LNCaP clone FGC (cell line): Measurements from ENCODE around the gene MEGF6.

Source experiments
- DNase-seq: peaks from one replicate; pipeline ENCODE4 v3.0.0-alpha.2; 2011; ENCODE audit warnings: low read depth
- H3K4me3 ChIP-seq: 2 replicates; pipeline ENCODE4 v1.5.1; 2011; ENCODE audit warnings: mild to moderate bottlenecking, low read depth, low read length, control low read depth
- TF ChIP-seq, protein P1 (sequence below): IDR thresholded peaks from 2 replicates; pipeline ENCODE4 v1.5.1; 2012; ENCODE audit warnings: mild to moderate bottlenecking; ENCODE audit not compliant: control insufficient read depth, insufficient read depth; ENCODE audit errors: extremely low read depth

MEGF6 gene

DNA sequence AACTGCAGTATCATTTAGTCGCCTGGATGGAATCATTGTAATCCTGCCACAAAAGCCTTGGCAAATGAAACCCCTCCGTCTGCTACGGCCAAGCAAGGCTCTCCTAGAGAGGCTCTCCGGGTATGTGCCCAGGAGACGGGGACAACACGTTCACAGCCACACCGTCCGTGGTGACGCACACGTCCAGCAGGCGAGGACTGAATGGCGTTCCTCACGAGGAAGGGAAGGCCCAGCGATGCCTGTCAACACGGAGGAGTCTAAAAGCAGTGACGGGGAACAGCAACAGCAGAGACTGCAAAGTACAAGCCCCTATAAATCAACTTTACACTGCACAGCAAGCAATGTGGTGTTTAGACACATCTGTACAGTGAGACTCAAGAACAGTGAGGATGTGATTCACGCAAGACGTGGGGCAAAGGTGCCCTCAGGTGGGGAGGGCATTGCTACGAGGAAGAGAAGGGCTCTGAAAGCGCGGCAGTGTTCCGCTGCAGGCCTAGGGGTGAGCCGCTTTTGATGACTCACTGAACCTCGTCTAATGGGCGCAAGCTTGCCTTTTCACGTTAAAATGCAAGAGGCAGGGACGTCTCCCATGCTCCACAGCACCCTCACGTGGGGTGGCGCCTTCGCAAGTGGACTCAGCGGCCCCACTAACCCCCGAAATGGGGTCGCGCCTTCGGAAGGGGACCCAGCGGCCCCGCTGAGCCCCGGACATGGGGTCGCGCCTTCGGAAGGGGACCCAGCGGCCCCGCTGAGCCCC, 31.8 kb upstream of the MEGF6 start:
- H3K4me3 ChIP-seq, result no peak overlapping the region
- no peak for DNase-seq
- TF ChIP-seq, protein P1, sequence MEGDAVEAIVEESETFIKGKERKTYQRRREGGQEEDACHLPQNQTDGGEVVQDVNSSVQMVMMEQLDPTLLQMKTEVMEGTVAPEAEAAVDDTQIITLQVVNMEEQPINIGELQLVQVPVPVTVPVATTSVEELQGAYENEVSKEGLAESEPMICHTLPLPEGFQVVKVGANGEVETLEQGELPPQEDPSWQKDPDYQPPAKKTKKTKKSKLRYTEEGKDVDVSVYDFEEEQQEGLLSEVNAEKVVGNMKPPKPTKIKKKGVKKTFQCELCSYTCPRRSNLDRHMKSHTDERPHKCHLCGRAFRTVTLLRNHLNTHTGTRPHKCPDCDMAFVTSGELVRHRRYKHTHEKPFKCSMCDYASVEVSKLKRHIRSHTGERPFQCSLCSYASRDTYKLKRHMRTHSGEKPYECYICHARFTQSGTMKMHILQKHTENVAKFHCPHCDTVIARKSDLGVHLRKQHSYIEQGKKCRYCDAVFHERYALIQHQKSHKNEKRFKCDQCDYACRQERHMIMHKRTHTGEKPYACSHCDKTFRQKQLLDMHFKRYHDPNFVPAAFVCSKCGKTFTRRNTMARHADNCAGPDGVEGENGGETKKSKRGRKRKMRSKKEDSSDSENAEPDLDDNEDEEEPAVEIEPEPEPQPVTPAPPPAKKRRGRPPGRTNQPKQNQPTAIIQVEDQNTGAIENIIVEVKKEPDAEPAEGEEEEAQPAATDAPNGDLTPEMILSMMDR, result no peak

GRCh38 chr1:3641816-3642215, 30.5 kb upstream of the MEGF6 start:
- H3K4me3 ChIP-seq, result no peak overlapping the region
- no peak for DNase-seq
- TF ChIP-seq, protein P1, result no peak

- TF ChIP-seq, protein P1, result no peak
- no peak for DNase-seq
- no peak overlapping the region for H3K4me3 ChIP-seq
Measured at GRCh38 chr1:3641046-3641760, 29.9 kb upstream of the MEGF6 start.

DNA sequence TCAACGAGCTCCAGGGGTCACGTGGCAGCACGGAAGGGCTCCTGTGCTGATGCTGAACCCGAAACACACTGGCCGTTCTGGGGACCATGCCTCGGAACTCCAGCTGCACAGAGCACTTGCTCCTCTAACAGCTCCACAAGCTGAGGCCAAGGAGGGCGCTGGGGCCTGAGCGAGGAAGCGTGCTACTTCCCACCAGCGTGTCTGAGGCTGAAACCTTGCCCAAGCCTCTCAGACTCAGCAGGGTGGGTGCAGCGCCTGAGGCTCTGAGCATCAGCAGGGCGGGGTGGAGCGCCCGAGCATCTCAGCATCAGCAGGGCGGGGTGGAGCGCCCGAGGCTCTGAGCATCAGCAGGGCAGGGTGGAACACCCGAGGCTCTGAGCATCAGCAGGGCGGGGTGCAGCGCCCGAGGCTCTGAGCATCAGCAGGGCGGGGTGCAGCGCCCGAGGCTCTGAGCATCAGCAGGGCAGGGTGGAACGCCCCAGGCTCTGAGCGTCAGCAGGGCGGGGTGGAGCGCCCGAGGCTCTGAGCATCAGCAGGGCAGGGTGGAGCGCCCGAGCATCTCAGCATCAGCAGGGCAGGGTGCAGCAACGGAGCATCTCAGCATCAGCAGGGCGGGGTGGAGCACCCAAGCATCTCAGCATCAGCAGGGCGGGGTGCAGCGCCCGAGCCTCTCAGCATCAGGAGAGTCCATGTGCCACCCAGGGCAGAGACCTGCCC, 29.0 kb upstream of the MEGF6 start:
- no peak for DNase-seq
- TF ChIP-seq, protein P1, result no peak
- H3K4me3 ChIP-seq, result no peak overlapping the region

GRCh38 chr1:3639397-3639911, 28.1 kb upstream of the MEGF6 start:
- H3K4me3 ChIP-seq, result no peak overlapping the region
- TF ChIP-seq, protein P1, result no peak
- DNase-seq, result no peak

DNA sequence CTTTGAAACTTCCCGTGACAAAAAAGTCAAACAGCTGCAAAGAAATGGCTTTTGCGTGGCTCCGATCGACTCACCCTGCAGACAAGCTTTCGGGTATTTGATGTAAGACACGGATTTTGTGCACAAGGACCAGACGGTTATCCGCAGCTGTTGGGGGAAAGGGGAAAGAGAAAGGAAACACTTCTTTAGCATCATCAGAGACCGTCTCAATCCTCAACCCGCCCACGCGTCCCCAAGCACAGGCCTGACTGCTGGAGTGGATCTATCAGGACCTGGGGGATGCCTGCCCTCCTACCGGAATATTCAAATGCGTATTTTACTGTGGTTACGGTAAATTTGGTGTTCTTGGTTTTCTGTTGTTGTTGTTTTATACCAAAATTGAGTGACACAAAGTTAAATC, 27.4 kb upstream of the MEGF6 start:
- TF ChIP-seq, protein P1, result no peak
- no peak overlapping the region for H3K4me3 ChIP-seq
- no peak for DNase-seq
